Measurements from ENCODE around the gene ZNF573. TPM values are rescaled to one million over a fixed set of nuclear protein-coding genes. Genes with fewer than 3 reads are reported as not detected.

ZNF573 gene
- total and polyA plus RNA-seq, 9 of the 15 experiments (the other 6 are each of a cell fraction or from before 2014, with no cell fraction given): 1.5 to 7.9 (median 4.3) TPM

DNA sequence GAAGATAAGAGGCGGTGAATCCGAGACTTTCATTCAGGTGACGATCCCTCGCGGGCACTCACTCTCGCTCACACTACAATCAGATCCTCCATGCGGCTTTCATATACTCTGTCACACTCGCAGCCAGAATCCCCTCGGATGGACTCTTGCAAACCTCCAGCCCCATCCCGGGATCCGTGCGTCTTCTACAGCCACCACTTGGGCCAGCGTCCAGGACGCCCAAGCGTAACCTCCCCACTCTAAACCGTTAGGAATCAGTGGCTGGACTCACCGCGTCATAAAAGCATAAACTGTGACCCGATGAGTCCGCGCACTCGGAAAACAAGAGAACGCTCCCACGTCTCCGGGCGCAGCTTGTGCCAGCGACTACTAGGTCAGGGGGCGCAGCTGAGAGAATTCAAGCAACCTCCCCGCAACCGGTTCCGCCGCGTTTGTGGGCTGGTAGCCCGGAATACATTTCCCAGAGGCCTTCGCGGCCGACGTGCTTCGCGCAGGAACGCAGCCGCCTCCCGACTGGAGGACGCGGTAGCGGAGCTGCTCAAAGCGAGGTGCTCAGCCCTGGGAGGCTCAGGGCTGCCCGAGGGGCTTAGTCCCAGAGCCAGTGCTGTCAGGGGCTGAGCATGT, 87.4 kb downstream of the ZNF573 start (continued):
- TF ChIP-seq, protein P1, sequence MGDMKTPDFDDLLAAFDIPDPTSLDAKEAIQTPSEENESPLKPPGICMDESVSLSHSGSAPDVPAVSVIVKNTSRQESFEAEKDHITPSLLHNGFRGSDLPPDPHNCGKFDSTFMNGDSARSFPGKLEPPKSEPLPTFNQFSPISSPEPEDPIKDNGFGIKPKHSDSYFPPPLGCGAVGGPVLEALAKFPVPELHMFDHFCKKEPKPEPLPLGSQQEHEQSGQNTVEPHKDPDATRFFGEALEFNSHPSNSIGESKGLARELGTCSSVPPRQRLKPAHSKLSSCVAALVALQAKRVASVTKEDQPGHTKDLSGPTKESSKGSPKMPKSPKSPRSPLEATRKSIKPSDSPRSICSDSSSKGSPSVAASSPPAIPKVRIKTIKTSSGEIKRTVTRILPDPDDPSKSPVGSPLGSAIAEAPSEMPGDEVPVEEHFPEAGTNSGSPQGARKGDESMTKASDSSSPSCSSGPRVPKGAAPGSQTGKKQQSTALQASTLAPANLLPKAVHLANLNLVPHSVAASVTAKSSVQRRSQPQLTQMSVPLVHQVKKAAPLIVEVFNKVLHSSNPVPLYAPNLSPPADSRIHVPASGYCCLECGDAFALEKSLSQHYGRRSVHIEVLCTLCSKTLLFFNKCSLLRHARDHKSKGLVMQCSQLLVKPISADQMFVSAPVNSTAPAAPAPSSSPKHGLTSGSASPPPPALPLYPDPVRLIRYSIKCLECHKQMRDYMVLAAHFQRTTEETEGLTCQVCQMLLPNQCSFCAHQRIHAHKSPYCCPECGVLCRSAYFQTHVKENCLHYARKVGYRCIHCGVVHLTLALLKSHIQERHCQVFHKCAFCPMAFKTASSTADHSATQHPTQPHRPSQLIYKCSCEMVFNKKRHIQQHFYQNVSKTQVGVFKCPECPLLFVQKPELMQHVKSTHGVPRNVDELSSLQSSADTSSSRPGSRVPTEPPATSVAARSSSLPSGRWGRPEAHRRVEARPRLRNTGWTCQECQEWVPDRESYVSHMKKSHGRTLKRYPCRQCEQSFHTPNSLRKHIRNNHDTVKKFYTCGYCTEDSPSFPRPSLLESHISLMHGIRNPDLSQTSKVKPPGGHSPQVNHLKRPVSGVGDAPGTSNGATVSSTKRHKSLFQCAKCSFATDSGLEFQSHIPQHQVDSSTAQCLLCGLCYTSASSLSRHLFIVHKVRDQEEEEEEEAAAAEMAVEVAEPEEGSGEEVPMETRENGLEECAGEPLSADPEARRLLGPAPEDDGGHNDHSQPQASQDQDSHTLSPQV (IDR thresholded peaks at IDR 0.05): peak; percentile 71
- TF ChIP-seq L3MBTL2 (IDR thresholded peaks at IDR 0.05): peak; percentile 74

Small RNAs within 50 kb of the gene (small RNA-seq; reads per million reads assigned to genes)
- not detected for gene SELENOKP1

Other genes starting within 250 kb of the ZNF573 start
- gene ZNF571, start 184.8 kb downstream of the ZNF573 start, total RNA-seq (2014; rRNA removed): 0.49 and 0.82 TPM in 2 replicates
- 2.2 and 2.3 TPM in 2 replicates for gene ZNF571, start 184.8 kb downstream of the ZNF573 start, total RNA-seq (2014; rRNA removed; fragmentation: Illumina TruSeq; extraction: Trizol)
- gene ZNF571, start 184.8 kb downstream of the ZNF573 start, total RNA-seq (2015; rRNA removed; fragmentation: Illumina TruSeq; extraction: Trizol): 1.5 and 2.0 TPM in 2 replicates
- 1.3 and 1.8 TPM in 2 replicates for gene ZNF571, start 184.8 kb downstream of the ZNF573 start, total RNA-seq (2021)
- gene ZNF571, start 184.8 kb downstream of the ZNF573 start, polyA plus RNA-seq (2011; rRNA removed): 0.79 and 3.9 TPM in 2 replicates
- gene ZNF571, start 184.8 kb downstream of the ZNF573 start, polyA plus RNA-seq (2014; fragmentation: Illumina TruSeq; extraction: Trizol): 1.3 and 1.6 TPM in 2 replicates
- 1 to 10 TPM; 2.1 to 3.1 TPM for gene ZNF571, start 184.8 kb downstream of the ZNF573 start, polyA plus RNA-seq (2014; fragmentation: Nextera tagmentation; extraction: Ambion mirVana)
- gene ZNF571, start 184.8 kb downstream of the ZNF573 start, polyA plus RNA-seq (2014; rRNA removed): 1.0 and 1.7 TPM in 2 replicates
- 0.73 TPM in 1 of 2 replicates, not detected in the other for gene ZNF540, start 184.7 kb downstream of the ZNF573 start, total RNA-seq (2014; rRNA removed)
- gene ZNF540, start 184.7 kb downstream of the ZNF573 start, total RNA-seq (2014; rRNA removed; fragmentation: Illumina TruSeq; extraction: Trizol): 0.33 and 0.64 TPM in 2 replicates
- 0.19 and 0.36 TPM in 2 replicates for gene ZNF540, start 184.7 kb downstream of the ZNF573 start, total RNA-seq (2015; rRNA removed; fragmentation: Illumina TruSeq; extraction: Trizol)
- 0.38 and 0.44 TPM in 2 replicates for gene ZNF540, start 184.7 kb downstream of the ZNF573 start, total RNA-seq (2021)
- 0.11 and 0.95 TPM in 2 replicates for gene ZNF540, start 184.7 kb downstream of the ZNF573 start, polyA plus RNA-seq (2011; rRNA removed)
- 0.36 and 0.95 TPM in 2 replicates for gene ZNF540, start 184.7 kb downstream of the ZNF573 start, polyA plus RNA-seq (2014; fragmentation: Illumina TruSeq; extraction: Trizol)
- gene ZNF540, start 184.7 kb downstream of the ZNF573 start, polyA plus RNA-seq (2014; fragmentation: Nextera tagmentation; extraction: Ambion mirVana): under 1 TPM; 0.20 to 0.56 TPM
- 0.32 and 0.67 TPM in 2 replicates for gene ZNF540, start 184.7 kb downstream of the ZNF573 start, polyA plus RNA-seq (2014; rRNA removed)
- gene ZFP30, start 124.1 kb downstream of the ZNF573 start, total RNA-seq (2014; rRNA removed): 5.6 and 8.1 TPM in 2 replicates
- gene ZFP30, start 124.1 kb downstream of the ZNF573 start, total RNA-seq (2014; rRNA removed; fragmentation: Illumina TruSeq; extraction: Trizol): 8.7 and 10.0 TPM in 2 replicates
- 10.6 and 11.3 TPM in 2 replicates for gene ZFP30, start 124.1 kb downstream of the ZNF573 start, total RNA-seq (2015; rRNA removed; fragmentation: Illumina TruSeq; extraction: Trizol)
- 6.4 and 7.2 TPM in 2 replicates for gene ZFP30, start 124.1 kb downstream of the ZNF573 start, total RNA-seq (2021)
- 1.2 and 4.9 TPM in 2 replicates for gene ZFP30, start 124.1 kb downstream of the ZNF573 start, polyA plus RNA-seq (2011; rRNA removed)
- gene ZFP30, start 124.1 kb downstream of the ZNF573 start, polyA plus RNA-seq (2014; fragmentation: Illumina TruSeq; extraction: Trizol): 3.8 and 4.2 TPM in 2 replicates
- 1 to 10 TPM; 1.1 TPM for gene ZFP30, start 124.1 kb downstream of the ZNF573 start, polyA plus RNA-seq (2014; fragmentation: Nextera tagmentation; extraction: Ambion mirVana)
- gene ZFP30, start 124.1 kb downstream of the ZNF573 start, polyA plus RNA-seq (2014; rRNA removed): 2.8 and 3.5 TPM in 2 replicates
- gene ZNF607, start 59.8 kb downstream of the ZNF573 start, total RNA-seq (2014; rRNA removed): 2.4 and 2.7 TPM in 2 replicates
- 3.6 and 3.9 TPM in 2 replicates for gene ZNF607, start 59.8 kb downstream of the ZNF573 start, total RNA-seq (2014; rRNA removed; fragmentation: Illumina TruSeq; extraction: Trizol)
- 3.7 and 3.8 TPM in 2 replicates for gene ZNF607, start 59.8 kb downstream of the ZNF573 start, total RNA-seq (2015; rRNA removed; fragmentation: Illumina TruSeq; extraction: Trizol)
- gene ZNF607, start 59.8 kb downstream of the ZNF573 start, total RNA-seq (2021): 5.1 and 5.7 TPM in 2 replicates
- gene ZNF607, start 59.8 kb downstream of the ZNF573 start, polyA plus RNA-seq (2011; rRNA removed): 0.91 and 4.3 TPM in 2 replicates
- 3.0 and 3.2 TPM in 2 replicates for gene ZNF607, start 59.8 kb downstream of the ZNF573 start, polyA plus RNA-seq (2014; fragmentation: Illumina TruSeq; extraction: Trizol)
- gene ZNF607, start 59.8 kb downstream of the ZNF573 start, polyA plus RNA-seq (2014; fragmentation: Nextera tagmentation; extraction: Ambion mirVana): under 1 TPM; 0.65 to 0.96 TPM
- 3.1 and 4.3 TPM in 2 replicates for gene ZNF607, start 59.8 kb downstream of the ZNF573 start, polyA plus RNA-seq (2014; rRNA removed)
- not detected in 2 replicates for gene WDR87, start 127.0 kb upstream of the ZNF573 start, total RNA-seq (2014; rRNA removed)
- gene WDR87, start 127.0 kb upstream of the ZNF573 start, total RNA-seq (2014; rRNA removed; fragmentation: Illumina TruSeq; extraction: Trizol): not detected in 2 replicates
- gene WDR87, start 127.0 kb upstream of the ZNF573 start, total RNA-seq (2015; rRNA removed; fragmentation: Illumina TruSeq; extraction: Trizol): not detected in 2 replicates
- not detected in 2 replicates for gene WDR87, start 127.0 kb upstream of the ZNF573 start, total RNA-seq (2021)
- not detected in 2 replicates for gene WDR87, start 127.0 kb upstream of the ZNF573 start, polyA plus RNA-seq (2011; rRNA removed)
- not detected in 2 replicates for gene WDR87, start 127.0 kb upstream of the ZNF573 start, polyA plus RNA-seq (2014; fragmentation: Illumina TruSeq; extraction: Trizol)
- gene WDR87, start 127.0 kb upstream of the ZNF573 start, polyA plus RNA-seq (2014; fragmentation: Nextera tagmentation; extraction: Ambion mirVana): not detected
- not detected in 2 replicates for gene WDR87, start 127.0 kb upstream of the ZNF573 start, polyA plus RNA-seq (2014; rRNA removed)
- gene SIPA1L3, start 127.6 kb upstream of the ZNF573 start, total RNA-seq (2014; rRNA removed): 2.8 and 3.7 TPM in 2 replicates
- 4.0 and 4.6 TPM in 2 replicates for gene SIPA1L3, start 127.6 kb upstream of the ZNF573 start, total RNA-seq (2014; rRNA removed; fragmentation: Illumina TruSeq; extraction: Trizol)
- gene SIPA1L3, start 127.6 kb upstream of the ZNF573 start, total RNA-seq (2015; rRNA removed; fragmentation: Illumina TruSeq; extraction: Trizol): 2.5 and 7.3 TPM in 2 replicates
- 6.1 and 8.3 TPM in 2 replicates for gene SIPA1L3, start 127.6 kb upstream of the ZNF573 start, total RNA-seq (2021)
- gene SIPA1L3, start 127.6 kb upstream of the ZNF573 start, polyA plus RNA-seq (2011; rRNA removed): 1.8 and 2.2 TPM in 2 replicates
- 1.4 and 2.2 TPM in 2 replicates for gene SIPA1L3, start 127.6 kb upstream of the ZNF573 start, polyA plus RNA-seq (2014; fragmentation: Illumina TruSeq; extraction: Trizol)
- gene SIPA1L3, start 127.6 kb upstream of the ZNF573 start, polyA plus RNA-seq (2014; fragmentation: Nextera tagmentation; extraction: Ambion mirVana): under 1 TPM; 0.01 to 0.15 TPM
- gene SIPA1L3, start 127.6 kb upstream of the ZNF573 start, polyA plus RNA-seq (2014; rRNA removed): 2.7 and 2.9 TPM in 2 replicates

All from K562 (cell line).